ENCODE data around the gene PEAK1.

PEAK1 gene

DNA sequence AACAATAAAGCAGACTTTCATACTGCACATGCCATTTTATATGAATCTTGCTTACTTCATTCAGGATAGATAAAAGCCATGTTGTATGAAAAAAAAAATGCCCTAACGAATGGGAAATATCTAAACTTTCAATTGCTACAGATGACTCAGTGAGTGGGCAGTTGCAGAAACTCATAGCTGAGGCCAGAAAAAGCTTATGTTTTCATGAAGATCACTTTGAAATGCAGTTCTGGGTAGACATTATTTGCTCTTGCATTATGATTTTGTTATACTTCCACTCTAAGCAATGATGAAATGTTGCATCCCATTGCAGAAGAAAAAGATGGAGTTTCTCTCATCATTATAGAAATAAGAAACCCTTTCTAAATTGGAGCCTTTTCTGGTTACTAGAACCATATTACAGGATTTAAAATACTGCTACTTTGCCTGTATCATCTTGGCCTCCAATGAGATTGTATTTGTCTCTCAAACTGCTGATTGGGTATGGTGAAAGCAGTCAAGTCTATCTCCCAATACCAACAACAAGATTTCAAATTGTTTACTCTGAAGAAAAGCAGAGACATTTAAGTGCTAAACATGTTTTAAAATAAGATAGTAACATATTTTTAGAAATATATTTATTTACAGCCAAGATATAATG is 17.0 kb downstream of the PEAK1 start:
- DNase-seq: no peak

DNA sequence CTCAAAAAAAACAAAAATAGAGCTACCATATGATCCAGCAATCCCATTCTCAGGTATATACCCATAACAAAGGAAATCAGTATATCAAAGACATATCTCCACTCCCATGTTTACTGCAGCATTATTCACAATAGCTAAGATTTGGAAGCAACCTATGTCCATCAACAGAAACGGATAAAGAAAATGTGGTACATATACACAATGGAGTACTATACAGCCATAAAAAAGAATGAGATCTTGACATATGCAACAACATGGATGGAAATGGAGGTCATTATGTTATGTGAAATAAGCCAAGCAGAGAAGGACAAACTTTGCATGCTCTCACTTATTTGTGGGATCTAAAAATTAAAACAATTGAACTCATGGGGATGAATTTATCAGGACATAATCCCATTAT is 19.6 kb downstream of the PEAK1 start:
- no peak for DNase-seq

DNA sequence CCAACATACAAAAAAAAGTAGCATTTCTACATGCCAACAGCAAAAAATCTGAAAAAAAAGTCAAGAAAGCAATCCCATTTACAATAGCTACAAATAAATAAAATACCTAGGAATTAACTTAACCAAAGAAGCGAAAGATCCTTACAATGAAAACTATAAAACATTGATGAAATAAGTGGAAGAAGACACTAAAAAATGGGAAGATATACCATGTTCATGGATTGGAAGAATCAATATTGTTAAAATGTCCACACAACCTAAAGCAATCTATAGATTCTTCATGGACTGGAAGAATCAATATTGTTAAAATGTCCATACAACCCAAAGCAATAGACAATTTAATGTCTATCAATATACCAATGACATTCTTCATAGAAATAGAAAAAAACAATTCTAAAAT is 21.0 kb downstream of the PEAK1 start:
- no peak for DNase-seq

DNA sequence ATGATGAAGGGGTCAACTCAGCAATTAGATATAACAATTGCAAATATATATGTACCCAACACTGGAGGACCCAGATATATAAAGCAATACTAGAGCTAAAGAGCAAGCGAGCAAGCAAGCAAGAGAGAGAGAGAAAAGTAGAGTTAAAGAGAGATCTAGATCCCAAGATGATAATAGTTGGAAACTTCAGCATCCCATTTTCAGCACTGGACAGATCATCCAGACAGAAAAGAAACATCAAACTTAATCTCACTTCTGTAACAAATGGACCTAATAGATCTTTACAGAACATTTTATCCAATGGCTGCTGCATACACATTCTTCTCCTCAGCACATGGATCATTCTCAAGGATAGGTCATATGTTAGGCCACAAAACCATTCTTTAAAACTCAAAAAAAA is 23.2 kb downstream of the PEAK1 start:
- no peak for DNase-seq

DNA sequence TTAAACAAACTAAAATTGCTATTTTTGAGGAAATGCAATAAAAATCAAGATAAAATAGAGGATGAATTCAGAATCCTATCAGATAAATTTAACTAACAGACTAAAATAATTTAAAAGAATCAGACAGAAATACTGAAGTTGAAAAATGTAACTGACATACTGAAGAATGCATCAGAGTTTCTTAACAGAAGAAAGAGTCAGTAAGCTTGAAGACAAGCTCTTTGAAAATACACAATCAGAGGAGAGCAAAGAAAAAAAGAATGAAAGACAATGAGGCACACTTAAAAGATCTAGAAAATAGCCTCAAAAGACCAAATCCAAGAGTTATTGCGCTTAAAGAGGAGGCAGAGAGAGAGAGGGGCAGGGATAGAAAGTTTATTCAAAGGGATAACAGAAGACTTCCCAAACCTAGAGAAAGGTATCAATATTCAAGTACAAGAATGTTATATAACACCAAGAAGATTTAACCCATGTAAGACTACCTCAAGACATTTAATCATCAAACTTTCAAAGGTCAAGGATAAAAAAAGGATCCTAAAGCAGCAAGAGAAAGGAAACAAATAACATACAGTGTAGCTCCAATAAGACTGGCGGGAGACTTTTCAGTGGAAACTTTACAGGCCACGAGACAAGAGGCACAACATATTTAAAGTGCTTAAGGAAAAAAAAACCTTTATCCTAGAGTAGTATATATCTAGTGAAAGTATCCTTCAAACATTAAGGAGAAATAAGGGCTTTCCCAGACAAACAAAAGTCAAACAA is 24.7 kb downstream of the PEAK1 start:
- no peak for DNase-seq

DNA sequence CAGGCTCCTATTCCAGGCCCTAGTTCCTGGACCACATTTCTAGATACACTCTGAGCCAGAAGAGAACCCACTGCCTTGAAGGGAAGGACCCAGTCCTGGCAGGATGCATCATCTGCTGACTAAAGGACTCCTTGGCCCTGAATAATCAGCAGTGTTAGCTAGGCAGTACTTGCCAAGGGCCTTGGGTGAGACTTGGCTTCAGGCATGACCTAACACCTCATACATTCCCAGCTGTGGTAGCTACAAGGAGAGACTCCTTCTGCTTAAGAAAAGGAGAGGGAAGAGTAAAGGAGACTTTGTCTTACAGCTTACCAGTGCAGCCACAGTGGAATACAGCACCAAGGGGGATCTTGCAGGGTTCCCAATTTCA is 26.4 kb downstream of the PEAK1 start:
- no peak for DNase-seq

DNA sequence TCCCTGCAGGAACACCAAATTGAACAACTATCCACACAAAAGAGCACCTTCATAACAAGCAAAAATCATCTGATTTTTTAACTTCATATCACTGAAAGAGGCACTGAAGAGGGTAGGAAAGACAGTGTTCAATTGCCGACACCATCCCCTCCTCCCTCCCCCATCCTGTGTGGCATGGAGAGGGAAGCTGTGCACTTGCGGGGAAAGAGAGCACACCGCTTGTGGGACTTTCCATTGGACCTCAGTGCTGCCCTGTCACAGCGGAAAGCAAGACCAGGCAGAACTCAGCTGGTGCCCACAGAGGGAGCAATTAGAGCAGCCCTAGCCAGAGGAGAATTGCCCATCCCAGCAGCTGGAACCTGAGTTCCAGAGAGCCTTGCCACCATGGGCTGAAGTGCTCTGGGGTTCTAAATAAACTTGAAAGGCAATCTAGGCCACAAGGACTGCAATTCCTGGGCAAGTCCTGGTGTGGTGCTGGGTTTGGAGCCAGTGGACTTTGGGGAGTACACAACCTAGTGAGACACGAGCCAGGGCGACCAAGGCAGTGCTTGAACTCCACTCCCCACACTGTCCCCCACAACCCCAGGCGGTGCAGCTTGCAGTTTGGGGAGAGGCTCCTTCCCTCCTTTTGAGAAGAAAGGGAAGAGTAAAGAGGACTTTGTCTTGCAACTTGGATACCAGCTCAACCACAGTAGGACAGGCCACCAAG is 27.0 kb downstream of the PEAK1 start:
- no peak for DNase-seq

DNA sequence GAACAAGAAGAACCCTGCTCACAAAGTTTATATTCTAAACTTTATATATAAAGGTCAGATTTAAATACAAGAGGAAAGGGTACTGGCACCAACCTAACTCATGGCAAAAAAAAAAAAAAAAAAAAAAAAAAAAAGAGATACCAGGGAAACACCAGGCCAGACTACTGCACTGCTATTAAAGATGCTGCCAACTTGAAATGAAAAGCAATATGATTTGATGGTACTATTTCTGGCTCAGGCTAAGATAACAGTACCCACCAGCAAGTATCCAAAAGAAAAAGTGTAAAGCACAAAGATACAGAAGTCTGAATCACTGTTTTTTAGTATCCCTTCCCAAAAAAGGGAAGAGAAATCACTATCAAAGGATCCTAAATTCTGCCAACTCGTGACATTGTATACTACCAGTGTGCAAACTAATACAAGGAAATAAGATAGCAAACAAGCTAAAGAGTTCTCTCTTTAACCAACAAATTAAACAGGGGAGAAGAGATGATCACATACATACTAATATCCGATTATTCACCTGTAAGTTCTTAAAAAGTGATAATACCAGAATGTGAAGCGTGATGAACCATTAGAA is 28.4 kb downstream of the PEAK1 start:
- no peak for DNase-seq

DNA sequence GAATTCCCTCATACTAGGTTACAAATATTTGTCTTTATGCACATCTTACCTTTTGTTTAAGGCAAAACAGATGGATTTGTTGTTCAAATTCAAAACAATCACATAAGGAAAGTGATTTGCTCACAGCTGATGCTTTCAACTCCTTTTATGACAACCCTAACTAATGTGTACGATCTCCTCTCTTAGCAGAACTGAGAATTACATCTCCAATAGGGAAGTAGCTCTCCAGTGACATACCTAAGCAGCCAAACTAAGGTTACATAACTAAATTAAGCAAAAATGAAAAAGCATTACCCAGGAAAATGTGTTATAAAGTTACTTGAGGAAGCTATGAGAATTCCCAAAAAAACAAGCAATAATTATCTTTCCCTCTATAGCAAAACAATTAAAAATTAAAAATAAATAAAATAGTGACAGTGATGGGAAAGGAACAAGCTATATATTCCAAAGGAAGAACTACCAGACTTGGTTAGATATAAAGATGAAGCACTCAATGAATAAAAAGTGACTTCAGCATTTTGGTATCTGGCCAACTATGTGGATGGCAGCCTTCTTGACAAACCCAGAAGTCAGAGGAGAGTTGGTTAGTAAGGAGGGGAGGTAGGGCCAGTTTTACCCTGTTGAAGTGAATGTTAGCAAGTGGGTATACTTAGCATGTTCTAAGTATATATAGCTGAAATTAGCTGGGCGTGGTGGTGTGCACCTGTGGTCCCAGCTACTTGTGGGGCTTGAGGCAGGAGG is 32.4 kb downstream of the PEAK1 start:
- DNase-seq: no peak

DNA sequence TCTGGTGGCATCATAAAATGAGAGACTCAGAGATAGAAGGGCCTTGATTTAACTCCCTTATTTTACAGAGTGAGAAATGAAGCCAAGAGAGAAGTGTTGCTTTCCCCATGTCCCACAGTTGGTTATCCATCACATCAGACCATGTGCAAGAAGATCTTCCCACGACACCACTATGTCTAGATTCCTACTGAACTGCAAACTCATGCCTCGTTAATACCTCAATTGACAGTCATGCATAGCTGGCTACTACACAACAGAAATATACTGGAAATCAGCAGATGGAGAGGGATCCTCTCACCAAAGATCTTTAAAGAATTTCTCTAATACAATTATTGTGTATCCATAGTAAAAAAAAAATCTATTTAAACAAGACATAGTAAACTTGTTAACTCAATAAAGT is 33.3 kb downstream of the PEAK1 start:
- DNase-seq: no peak

DNA sequence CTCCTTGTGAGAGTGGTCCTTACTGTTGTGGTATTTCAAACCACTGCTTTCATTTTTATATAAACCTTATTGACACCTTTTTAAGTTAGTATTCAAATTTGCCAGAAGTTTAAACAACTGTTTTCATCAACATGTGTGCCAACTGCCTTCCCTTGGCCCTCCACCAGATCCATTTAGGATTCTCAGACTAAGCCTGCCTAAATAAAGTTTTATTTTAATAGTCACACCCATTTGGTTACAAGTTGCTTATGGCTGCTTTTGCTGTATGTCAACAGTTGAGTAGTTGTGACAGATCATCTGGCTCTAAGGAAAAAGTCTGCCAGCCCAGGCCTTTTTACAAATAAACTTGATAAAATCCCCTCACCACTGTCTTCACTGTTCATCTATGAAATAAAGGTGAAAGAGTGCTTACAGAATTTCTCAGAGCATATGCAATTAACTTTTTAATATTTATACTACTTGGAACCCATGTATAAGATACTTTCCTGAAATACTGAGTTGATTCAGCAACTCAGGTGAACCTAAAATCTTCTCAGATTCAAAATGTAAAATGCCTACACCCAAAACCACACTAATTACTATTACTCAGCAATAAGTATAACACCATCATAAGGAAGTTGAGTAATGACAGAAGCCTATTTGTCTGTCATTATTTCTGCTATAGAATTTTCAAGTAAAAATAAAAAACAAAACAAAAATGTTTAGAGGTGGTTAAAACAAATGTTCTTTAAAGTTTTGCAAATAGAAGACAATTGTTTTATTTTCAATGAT is 35.1 kb downstream of the PEAK1 start:
- DNase-seq: no peak

DNA sequence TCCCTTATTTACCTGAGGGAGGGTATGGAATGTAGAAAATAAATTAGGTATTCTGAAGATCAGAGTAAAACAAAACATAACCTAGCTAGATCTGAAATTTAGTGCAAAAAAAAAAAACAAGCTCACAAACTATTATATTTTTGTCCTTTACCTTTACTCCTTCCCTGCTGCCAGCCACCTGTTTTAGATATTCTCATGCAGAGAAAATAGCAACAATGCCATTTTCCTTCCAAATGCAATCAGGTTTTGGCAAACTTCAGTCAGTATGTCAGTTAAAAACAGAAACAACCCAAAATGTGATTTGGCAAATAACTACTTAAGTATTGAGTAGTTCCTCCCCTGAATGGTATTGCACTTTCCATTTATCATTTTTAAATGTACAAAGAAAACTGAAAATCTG is 35.8 kb downstream of the PEAK1 start:
- DNase-seq: no peak

DNA sequence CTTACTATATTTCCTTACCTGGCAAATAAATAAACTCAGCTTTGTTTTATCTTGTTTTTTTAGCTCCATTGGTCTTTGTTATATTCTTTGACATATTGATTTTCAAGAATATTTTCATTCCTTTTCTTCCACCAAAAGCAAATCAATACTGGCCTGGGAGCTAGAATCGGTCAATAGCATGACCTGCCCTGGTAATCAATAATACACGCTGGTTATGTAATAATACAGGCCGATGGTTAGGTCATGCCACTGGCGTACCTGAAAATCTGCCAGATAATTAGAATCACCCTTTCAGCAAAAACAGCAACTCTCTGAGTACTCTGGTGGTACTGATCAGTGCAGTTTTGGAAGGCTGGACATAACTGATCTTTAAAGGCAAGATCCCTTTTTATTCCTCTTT is 39.9 kb downstream of the PEAK1 start:
- no peak for DNase-seq

DNA sequence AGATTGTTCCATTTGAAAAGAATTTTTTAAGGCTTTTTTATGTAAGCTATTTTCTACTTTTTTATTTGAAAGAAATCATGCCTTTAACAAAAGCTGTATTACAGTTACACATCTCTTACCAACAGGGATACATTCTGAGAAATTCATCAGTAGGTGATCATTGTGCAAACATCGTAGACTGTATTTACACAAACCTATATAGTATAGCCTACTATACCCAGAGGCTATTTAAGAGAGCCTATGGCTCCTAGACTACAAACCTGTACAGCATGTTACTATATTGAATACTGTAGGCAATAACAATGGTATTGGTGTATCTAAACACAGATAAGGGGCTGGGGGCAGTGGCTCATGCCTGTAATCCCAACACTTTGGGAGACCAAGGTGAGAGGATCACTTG is 43.1 kb downstream of the PEAK1 start:
- DNase-seq: no peak

DNA sequence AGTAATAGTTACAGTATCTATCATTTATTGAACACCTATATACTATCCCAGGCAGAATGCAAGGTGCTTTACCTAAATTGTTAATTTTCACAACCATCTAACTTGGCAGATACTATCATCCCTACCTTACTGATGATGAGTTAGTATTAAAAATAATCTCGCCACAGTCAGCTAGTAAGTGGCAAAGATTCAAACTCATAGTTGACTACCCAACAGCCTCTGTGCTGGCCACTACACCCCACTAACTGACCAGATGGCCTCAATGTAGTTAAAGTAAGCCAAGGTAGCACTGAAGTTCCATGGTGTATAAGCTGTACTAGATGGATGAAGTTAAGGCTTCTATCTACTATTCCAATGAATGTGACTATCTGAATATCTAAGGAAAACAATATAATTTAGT is 44.8 kb downstream of the PEAK1 start:
- no peak for DNase-seq

DNA sequence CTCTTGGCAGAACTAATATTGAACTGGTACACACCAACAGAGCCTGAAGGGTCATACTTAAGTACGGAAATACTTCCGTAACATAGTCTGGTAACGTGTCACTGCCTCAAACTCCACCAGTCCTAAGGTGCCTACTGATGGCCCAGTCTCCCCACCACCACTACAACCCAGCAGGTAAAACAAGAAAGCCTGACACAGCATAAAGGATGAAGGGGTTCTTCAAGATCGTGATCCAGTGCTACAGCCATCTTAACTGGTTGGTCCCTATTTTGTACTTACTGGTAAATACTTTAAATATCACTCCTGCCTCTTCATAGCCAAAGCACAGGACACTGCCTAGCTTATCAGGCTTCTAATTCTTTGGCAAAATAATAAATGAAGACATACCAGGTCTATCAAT is 46.5 kb downstream of the PEAK1 start:
- no peak for DNase-seq

DNA sequence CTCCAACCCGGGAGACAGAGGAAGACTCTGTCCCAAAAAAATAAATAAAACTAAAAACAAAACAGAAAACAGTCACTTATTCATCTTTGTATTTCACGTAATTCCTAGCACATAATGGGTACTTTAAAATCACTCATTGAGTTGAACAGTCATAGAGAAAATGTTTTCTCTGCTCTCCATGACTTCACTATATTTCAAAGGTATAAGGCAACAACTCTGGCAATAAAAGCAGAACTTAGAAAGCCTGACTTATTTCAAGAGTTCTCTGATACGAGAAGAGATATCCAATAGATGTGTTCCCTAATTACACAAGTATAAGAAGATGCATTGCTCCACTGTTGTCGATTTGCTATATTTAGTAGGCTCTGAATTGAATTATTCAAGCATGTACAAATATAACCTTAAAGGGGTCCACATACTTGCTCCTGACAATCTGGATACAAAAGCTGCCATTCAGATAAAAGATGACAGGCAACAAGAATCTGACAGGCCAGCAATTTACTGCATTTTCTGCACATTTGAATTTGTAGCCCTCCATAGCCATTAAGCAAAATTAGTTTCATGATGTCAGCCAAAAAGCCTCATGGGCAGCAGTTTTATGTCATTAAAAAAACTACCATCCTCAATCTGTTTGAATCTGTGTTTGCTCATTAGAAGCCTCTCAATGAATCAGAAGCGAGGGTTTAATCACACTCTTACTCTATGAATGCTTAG is 47.9 kb downstream of the PEAK1 start:
- no peak for DNase-seq

DNA sequence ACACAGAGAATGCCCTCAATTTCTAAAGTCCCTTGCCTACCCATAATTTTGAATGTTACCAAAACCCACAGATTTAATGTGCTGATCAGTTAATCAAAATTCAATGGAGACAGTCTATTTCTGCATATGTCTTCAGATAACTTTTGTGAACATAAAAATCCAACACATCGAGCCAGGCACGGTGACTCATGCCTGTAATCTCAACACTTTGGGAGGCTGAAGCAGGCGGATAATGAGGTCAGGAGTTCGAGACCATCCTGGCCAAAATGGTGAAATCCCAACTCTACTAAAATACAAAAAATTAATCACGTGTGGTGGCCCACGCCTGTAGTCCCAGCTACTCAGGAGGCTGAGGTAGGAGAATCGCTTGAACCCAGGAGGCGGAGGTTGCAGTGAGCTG is 49.3 kb downstream of the PEAK1 start:
- no peak for DNase-seq

DNA sequence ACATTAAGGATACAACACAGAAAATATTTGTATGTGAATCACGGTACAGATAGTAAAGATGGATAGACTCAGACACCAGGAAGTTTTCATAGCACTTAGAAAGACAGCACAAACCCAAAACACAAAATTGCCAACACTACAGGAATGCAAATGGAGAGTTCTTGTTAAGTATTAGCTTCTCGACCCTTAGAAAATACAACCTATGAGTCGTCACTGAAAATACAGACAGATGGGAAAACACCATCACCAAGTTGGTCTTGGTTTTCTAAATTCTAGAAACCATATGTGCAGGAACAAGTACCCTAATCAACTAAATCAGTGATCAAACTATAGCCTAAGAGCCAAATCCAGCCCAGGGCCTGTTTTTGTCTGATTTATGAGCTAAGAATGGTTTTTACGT is 50.7 kb downstream of the PEAK1 start:
- DNase-seq: no peak

DNA sequence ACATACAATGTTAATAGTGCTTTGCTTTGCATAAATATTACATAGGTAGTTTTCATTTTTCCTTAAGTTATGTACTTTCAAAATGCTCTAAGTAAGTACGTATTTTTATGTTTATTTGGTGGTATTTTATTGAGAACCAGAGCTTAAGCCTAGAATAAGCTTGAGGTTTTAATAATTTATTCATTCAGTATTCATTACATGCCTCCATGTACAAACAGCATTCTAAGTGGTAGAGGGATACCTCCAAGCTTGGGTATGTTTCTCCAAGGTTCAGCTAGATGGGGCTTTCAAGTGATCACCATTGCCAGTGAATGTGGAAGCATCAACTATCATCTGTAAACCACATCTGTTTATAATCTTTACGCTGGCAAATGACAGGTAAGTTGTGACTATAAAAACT is 52.3 kb downstream of the PEAK1 start:
- DNase-seq: no peak

DNA sequence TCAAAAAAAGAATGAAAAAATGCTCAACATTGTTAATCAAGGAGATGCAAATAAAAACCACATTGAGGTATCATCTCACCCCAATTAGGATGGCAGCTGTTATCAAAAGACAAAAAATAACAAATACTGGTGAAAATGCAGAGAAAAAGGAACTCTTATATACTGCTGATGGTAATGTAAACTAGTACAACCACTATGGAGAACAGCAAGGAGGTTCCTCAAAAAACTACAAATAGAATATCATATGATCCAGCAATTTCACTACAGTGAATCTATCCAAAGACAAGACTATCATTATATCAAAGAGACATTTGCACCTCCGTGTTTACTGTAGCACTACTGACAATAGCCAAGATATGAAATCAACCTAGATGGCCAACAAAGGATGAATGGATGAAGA is 58.4 kb downstream of the PEAK1 start:
- DNase-seq: no peak
